K562 (cell line): ENCODE measurements around the gene RSPH9. TPM values are rescaled to one million over a fixed set of nuclear protein-coding genes. Genes with fewer than 3 reads are reported as not detected.

ENCODE experiments used
- CC2D1A ChIP-seq: fragments of 450-650 bp; IDR thresholded peaks from 2 replicates; pipeline ENCODE4 v1.6.1; 2017; ENCODE audit warnings: mild to moderate bottlenecking
- GATAD2B ChIP-seq: fragments of 450-650 bp; IDR thresholded peaks from 2 replicates; pipeline ENCODE4 v1.6.1; 2017; ENCODE audit warnings: mild to moderate bottlenecking, borderline replicate concordance
- GTF2F1 ChIP-seq: IDR thresholded peaks from 2 replicates; pipeline ENCODE4 v1.6.1; 2011; ENCODE audit warnings: low read depth, low read length, improper control_type of control experiment
- HDAC2 ChIP-seq: fragments of 450-650 bp; IDR thresholded peaks from 2 replicates; pipeline ENCODE4 v1.6.1; 2016; ENCODE audit warnings: mild to moderate bottlenecking
- NFRKB ChIP-seq: fragments of 450-650 bp; IDR thresholded peaks from 2 replicates; pipeline ENCODE4 v1.6.1; 2016; ENCODE audit warnings: low read depth
- NR2C2 ChIP-seq, 2 experiments: fragments of 200-800 bp in 1 of 2; sonication (Bioruptor generic) in 1 of 2; sonication (generic) in 1 of 2; formaldehyde crosslinking in 1 of 2; IDR thresholded peaks; 2 replicates each; pipeline versions ENCODE4 v1.6.1 to v1.8.0; 2016 to 2022; ENCODE audit warnings: mild to moderate bottlenecking in 1 of 2, missing compliant biosample characterization in 1 of 2, missing genetic modification characterization in 1 of 2, missing genetic modification reagents in 1 of 2
- NR2F6 ChIP-seq: fragments of 450-650 bp; formaldehyde crosslinking; IDR thresholded peaks from 2 replicates; pipeline ENCODE4 v1.4.0; 2020; ENCODE audit warnings: mild to moderate bottlenecking
- PHF20 ChIP-seq: fragments of 450-650 bp; IDR thresholded peaks from 2 replicates; pipeline ENCODE4 v1.6.1; 2018; ENCODE audit not compliant: partially characterized antibody
- POLR2B ChIP-seq: fragments of 450-650 bp; IDR thresholded peaks from 2 replicates; pipeline ENCODE4 v1.6.1; 2018; ENCODE audit warnings: low read depth; ENCODE audit not compliant: partially characterized antibody
- PYGO2 ChIP-seq: fragments of 450-650 bp; IDR thresholded peaks from 2 replicates; pipeline ENCODE4 v1.6.1; 2016; ENCODE audit warnings: mild to moderate bottlenecking, missing genetic modification characterization, moderate library complexity, missing compliant biosample characterization
- SRSF1 ChIP-seq: fragments of 200-400 bp; formaldehyde crosslinking; IDR thresholded peaks from 2 replicates; pipeline ENCODE4 v1.6.1; 2017; ENCODE audit warnings: mild to moderate bottlenecking, low read depth, low read length, moderate library complexity
- ZBTB7A ChIP-seq: IDR thresholded peaks from 2 replicates; pipeline ENCODE4 v1.6.1; 2011; ENCODE audit warnings: low read depth, mild to moderate bottlenecking, low read length, moderate library complexity, borderline replicate concordance; ENCODE audit not compliant: control insufficient read depth
- ZFP1 ChIP-seq: fragments of 450-650 bp; formaldehyde crosslinking; IDR thresholded peaks from 2 replicates; pipeline ENCODE4 v1.4.0; 2020; ENCODE audit warnings: mild to moderate bottlenecking, mixed read lengths
- ZFP30 ChIP-seq: fragments of 250-450 bp; sonication (Bioruptor Pico); IDR thresholded peaks from 2 replicates; pipeline ENCODE4 v1.8.0; 2022; ENCODE audit warnings: moderate library complexity, mild to moderate bottlenecking, inconsistent platforms, borderline replicate concordance
- ZNF121 ChIP-seq: sonication (generic); formaldehyde crosslinking; conservative IDR thresholded peaks from 2 replicates; pipeline ENCODE4 v1.8.0; 2022; ENCODE audit warnings: missing genetic modification reagents
- ZNF41 ChIP-seq: fragments of 250-450 bp; sonication (Bioruptor Pico); conservative IDR thresholded peaks from 2 replicates; pipeline ENCODE4 v1.4.0; 2020; ENCODE audit warnings: mild to moderate bottlenecking
- ZNF57 ChIP-seq: fragments of 450-650 bp; formaldehyde crosslinking; IDR thresholded peaks from 2 replicates; pipeline ENCODE4 v1.4.0; 2020; ENCODE audit warnings: mild to moderate bottlenecking, moderate library complexity
- ZNF79 ChIP-seq: fragments of 250-450 bp; sonication (Bioruptor Pico); IDR thresholded peaks from 2 replicates; pipeline ENCODE4 v1.4.0; 2020; ENCODE audit warnings: low read depth, mild to moderate bottlenecking, moderate library complexity
- polyA plus RNA-seq, 8 experiments: library from polyadenylated mRNA; depleted of rRNA in 4 of 8; stranded (reverse) in 5 of 8; unstranded in 3 of 8; fragments of >200 nt; fragmentation: Nextera tagmentation in 2 of 8; fragmentation: Illumina TruSeq in 1 of 8; extraction: Ambion mirVana in 2 of 8; extraction: Trizol in 1 of 8; gene quantifications; 2 replicates each; pipeline versions ENCODE4 v1.2.1 to v1.2.3, GENCODE V29; 2011 to 2014; ENCODE audit warnings: inconsistent platforms in 1 of 8, missing spikeins in 1 of 8
- total RNA-seq, 7 experiments: library from RNA; depleted of rRNA in 6 of 7; stranded (reverse); fragments of >200 nt in 6 of 7; fragmentation: Illumina TruSeq in 2 of 7; extraction: Trizol in 2 of 7; gene quantifications; 2 replicates each; pipeline versions ENCODE4 v1.2.1 to v1.2.3, GENCODE V29; 2011 to 2021; ENCODE audit warnings: low replicate concordance in 1 of 7
- TF ChIP-seq, protein P1 (sequence below): fragments of 450-650 bp; IDR thresholded peaks from 2 replicates; pipeline ENCODE4 v1.6.1; 2016; ENCODE audit warnings: antibody characterized with exemption
- TF ChIP-seq, protein P2 (sequence below): fragments of 250-450 bp; sonication (Bioruptor Pico); IDR thresholded peaks from 2 replicates; pipeline ENCODE4 v1.8.0; 2021; ENCODE audit warnings: borderline replicate concordance, mild to moderate bottlenecking, moderate library complexity; ENCODE audit not compliant: poor library complexity, severe bottlenecking
- TF ChIP-seq, protein P3 (sequence below): fragments of 250-450 bp; sonication (Bioruptor Pico); IDR thresholded peaks from 2 replicates; pipeline ENCODE4 v1.6.1; 2021; ENCODE audit warnings: mild to moderate bottlenecking
- TF ChIP-seq, protein P4 (sequence below): fragments of 450-650 bp; IDR thresholded peaks from 2 replicates; pipeline ENCODE4 v1.6.1; 2016; ENCODE audit warnings: low read depth, mild to moderate bottlenecking, moderate library complexity

Gene RSPH9
- total and polyA plus RNA-seq, 9 of the 15 experiments (the other 6 are each of a cell fraction or from before 2014, with no cell fraction given) = 0.05 to 0.60 (median 0.39) TPM; not detected in 6

DNA sequence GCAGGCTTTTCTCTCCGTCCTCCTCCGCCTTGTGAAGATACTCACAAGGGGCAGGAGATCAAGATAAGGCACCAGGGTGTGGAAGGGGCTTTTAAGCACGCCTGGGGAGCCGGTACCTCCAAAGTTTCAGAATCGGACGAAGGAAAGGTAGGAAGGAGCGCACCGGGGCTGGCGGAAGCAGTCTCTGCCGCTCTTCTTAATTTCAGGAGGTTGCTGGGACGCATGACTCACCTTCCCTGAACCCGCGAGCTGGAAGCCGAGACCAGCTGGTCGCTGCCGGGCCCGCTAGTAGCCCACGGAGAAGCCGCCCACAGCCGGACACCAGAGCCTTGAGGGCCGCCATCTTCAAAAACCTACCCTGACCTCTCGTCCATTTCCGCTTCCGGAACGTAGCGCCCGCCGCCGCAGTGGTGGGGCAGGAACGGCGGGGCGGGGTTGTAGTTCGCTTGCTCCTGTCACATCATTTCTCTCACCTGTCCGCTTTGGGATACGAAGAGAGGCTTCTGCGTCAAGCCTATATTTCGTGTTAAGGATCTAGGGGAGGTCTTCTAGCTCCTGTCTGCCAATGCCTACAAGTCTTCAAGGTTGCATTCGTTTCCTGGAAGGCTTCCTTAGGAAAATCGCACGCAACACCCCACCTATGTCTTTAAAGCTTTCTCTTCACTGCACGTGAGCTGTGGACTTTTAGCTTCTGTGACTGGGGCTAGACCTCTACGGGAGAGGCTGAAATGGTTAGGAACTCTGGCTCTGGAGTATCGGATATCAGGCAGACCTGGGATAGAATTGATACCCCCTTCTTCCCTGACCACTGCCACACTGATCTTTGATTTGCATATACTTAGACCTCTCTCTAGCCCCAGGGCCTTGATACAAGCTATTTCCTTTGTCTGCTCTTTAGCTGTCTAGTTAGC, 42.9 kb downstream of the RSPH9 start, which contains the start of gene MRPS18A (continued):
- TF ChIP-seq NR2C2 (CRISPR knock-in tag; IDR thresholded peaks at IDR 0.05) (peak; percentile 97), NR2C2 (tag; IDR thresholded peaks at IDR 0.05) (peak; percentile 99), HDAC2 (0 out of 2 replicates have a peak, but pooled peaks have one; percentile 54), POLR2B (peak; percentile 86), PHF20 (peak; percentile 94), ZFP1 (CRISPR knock-in tag) (no peak), CC2D1A (no peak), GATAD2B (no peak), ZNF41 (CRISPR knock-in tag) (no peak), NFRKB (peak; percentile 78; the same call in 1 of the 2 replicates), ZFP30 (CRISPR knock-in tag) (no peak), PYGO2 (no peak), SRSF1 (no peak), NR2F6 (no peak), GTF2F1 (no peak), ZNF57 (CRISPR knock-in tag) (no peak), ZNF121 (CRISPR knock-in tag) (no peak), ZBTB7A (peak; percentile 54; the same call in 1 of the 2 replicates), ZNF79 (CRISPR knock-in tag) (no peak)
- TF ChIP-seq, protein P1, sequence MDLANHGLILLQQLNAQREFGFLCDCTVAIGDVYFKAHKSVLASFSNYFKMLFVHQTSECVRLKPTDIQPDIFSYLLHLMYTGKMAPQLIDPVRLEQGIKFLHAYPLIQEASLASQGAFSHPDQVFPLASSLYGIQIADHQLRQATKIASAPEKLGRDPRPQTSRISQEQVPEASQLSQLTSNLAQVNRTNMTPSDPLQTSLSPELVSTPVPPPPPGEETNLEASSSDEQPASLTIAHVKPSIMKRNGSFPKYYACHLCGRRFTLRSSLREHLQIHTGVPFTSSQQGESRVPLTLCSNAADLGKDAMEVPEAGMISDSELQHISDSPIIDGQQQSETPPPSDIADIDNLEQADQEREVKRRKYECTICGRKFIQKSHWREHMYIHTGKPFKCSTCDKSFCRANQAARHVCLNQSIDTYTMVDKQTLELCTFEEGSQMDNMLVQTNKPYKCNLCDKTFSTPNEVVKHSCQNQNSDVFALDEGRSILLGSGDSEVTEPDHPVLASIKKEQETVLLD = no peak; the same call in 1 of the 2 replicates
- TF ChIP-seq, protein P2, sequence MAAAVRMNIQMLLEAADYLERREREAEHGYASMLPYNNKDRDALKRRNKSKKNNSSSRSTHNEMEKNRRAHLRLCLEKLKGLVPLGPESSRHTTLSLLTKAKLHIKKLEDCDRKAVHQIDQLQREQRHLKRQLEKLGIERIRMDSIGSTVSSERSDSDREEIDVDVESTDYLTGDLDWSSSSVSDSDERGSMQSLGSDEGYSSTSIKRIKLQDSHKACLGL (CRISPR knock-in tag) = peak; percentile 36
- TF ChIP-seq, protein P3, sequence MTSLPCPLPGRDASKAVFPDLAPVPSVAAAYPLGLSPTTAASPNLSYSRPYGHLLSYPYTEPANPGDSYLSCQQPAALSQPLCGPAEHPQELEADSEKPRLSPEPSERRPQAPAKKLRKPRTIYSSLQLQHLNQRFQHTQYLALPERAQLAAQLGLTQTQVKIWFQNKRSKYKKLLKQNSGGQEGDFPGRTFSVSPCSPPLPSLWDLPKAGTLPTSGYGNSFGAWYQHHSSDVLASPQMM = no peak
- TF ChIP-seq, protein P4, sequence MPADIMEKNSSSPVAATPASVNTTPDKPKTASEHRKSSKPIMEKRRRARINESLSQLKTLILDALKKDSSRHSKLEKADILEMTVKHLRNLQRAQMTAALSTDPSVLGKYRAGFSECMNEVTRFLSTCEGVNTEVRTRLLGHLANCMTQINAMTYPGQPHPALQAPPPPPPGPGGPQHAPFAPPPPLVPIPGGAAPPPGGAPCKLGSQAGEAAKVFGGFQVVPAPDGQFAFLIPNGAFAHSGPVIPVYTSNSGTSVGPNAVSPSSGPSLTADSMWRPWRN = no peak
